Fibroblast of skin of abdomen (primary cell): Measurements from ENCODE around the gene TMEM255B.
A peak's percentile ranks its signal among the peaks of the same experiment; 100 is the strongest.

ENCODE experiments used
- DNase-seq: peaks from one replicate; pipeline ENCODE4 v3.0.0-alpha.2; 2013

TMEM255B gene

GRCh38 chr13:113805431-113806103 lies 46.5 kb downstream of the TMEM255B start:
- no peak for DNase-seq

- no peak for DNase-seq
Observed at GRCh38 chr13:113806104-113806471, 47.1 kb downstream of the TMEM255B start.

- DNase-seq: no peak
Observed at GRCh38 chr13:113806526-113806925, 47.5 kb downstream of the TMEM255B start.

- DNase-seq: no peak
Observed at GRCh38 chr13:113808058-113808834, 49.2 kb downstream of the TMEM255B start.

- DNase-seq: no peak
Observed at GRCh38 chr13:113809934-113810333, 50.9 kb downstream of the TMEM255B start.

GRCh38 chr13:113810640-113811039 lies 51.6 kb downstream of the TMEM255B start:
- no peak for DNase-seq

- no peak for DNase-seq
Observed at GRCh38 chr13:113811081-113811928, 52.3 kb downstream of the TMEM255B start.

- DNase-seq: no peak
Observed at GRCh38 chr13:113812178-113813040, 53.4 kb downstream of the TMEM255B start.

- DNase-seq: no peak
Observed at GRCh38 chr13:113813070-113813748, 54.2 kb downstream of the TMEM255B start.

GRCh38 chr13:113813749-113814434 lies 54.9 kb downstream of the TMEM255B start:
- no peak for DNase-seq

- peak; percentile 65 for DNase-seq
Observed at GRCh38 chr13:113814435-113814821, 55.4 kb downstream of the TMEM255B start.

GRCh38 chr13:113815151-113816058 lies 56.4 kb downstream of the TMEM255B start:
- DNase-seq: no peak

GRCh38 chr13:113816254-113816929 lies 57.4 kb downstream of the TMEM255B start:
- DNase-seq: no peak

- peak; percentile 83 for DNase-seq
Observed at GRCh38 chr13:113816946-113817859, 58.2 kb downstream of the TMEM255B start.

- DNase-seq: no peak
Observed at GRCh38 chr13:113817860-113818691, 59.0 kb downstream of the TMEM255B start.

- no peak for DNase-seq
Observed at GRCh38 chr13:113818700-113819295, 59.8 kb downstream of the TMEM255B start.

GRCh38 chr13:113819341-113819730 lies 60.3 kb downstream of the TMEM255B start:
- no peak for DNase-seq
